ENCODE data around the gene SLC41A3.

SLC41A3 gene

DNA sequence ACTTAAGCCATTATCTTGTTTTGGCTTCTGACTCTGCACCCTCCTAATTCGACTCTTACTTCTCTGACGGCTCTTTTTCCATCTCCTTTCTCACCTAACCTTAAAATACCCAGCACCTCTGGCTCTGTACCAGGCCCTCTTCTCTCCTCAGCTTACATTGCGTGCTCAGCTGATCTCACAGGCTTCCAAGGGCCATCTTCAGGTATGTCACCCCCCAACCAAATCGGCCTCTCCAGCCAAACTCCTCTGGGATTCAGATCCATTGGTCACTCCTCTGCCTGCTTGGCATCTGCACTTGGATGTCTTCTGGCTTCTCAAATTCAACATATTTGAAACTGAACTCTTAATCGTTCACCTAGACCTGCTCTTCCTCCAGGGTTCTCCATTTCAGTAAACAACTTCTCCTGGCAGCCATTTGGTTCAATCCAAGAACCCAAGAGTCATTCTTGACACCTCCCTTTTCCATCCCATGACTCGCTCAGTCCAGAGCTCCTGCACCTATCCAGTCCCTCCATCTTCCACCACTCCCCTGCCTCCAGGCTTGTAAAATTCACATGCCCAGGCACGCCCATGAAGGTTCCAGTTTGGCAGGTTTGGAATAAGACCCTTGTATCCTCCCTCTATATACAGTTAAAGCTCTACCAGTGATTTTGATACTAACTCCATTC lies 35.2 kb upstream of the SLC41A3 start:
- DNase-seq = no peak

GRCh38 chr3:126118591-126118990 lies 34.7 kb upstream of the SLC41A3 start:
- no peak for DNase-seq

- no peak for DNase-seq
These were observed 33.9 kb upstream of the SLC41A3 start for GRCh38 chr3:126117786-126118185.

- DNase-seq = no peak
These were observed 33.3 kb upstream of the SLC41A3 start for GRCh38 chr3:126117212-126117611.

- DNase-seq = no peak
These were observed 32.6 kb upstream of the SLC41A3 start for GRCh38 chr3:126116526-126116925.

- no peak for DNase-seq
These were observed 30.8 kb upstream of the SLC41A3 start for GRCh38 chr3:126114443-126115386.

DNA sequence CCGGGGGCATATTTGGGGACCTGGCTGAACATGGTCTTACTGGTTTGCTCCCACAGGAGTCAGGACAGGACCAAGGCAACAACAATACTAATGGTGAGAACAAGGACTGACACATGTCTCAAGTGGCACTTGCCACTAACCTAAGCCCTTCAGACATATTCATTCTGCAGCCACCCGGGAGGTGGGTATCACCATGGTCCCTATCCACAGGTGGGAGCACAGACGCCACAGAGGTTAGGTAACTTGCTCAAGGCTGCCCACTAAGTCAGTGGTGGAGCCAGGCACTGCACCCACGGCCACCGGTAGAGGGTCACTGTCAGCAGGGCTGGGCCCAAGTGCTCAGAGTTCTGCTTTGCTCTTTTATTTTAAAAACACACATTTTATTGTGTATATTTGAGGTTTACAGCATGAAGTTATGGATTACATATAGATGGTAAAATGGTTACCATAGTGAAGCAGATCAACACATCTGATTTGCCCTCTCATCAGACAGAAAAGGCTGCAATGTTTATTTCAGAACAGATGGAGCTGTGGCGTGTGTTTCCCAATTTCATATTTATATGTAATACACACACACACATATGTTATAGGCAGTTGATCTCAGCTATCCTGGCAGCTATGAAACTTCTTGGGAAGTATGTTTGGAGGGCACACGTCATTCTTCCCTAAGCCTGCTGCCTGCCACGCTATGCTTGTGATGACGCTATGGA lies 30.0 kb upstream of the SLC41A3 start:
- no peak for DNase-seq

GRCh38 chr3:126113238-126113555 lies 29.3 kb upstream of the SLC41A3 start:
- no peak for DNase-seq

GRCh38 chr3:126112531-126113237 lies 28.8 kb upstream of the SLC41A3 start:
- no peak for DNase-seq

GRCh38 chr3:126111566-126112475 lies 27.9 kb upstream of the SLC41A3 start:
- no peak for DNase-seq

GRCh38 chr3:126111126-126111551 lies 27.2 kb upstream of the SLC41A3 start:
- DNase-seq = no peak

- DNase-seq = no peak
These were observed 26.7 kb upstream of the SLC41A3 start for GRCh38 chr3:126110431-126111125.

GRCh38 chr3:126109880-126110235 lies 25.9 kb upstream of the SLC41A3 start:
- DNase-seq = no peak

DNA sequence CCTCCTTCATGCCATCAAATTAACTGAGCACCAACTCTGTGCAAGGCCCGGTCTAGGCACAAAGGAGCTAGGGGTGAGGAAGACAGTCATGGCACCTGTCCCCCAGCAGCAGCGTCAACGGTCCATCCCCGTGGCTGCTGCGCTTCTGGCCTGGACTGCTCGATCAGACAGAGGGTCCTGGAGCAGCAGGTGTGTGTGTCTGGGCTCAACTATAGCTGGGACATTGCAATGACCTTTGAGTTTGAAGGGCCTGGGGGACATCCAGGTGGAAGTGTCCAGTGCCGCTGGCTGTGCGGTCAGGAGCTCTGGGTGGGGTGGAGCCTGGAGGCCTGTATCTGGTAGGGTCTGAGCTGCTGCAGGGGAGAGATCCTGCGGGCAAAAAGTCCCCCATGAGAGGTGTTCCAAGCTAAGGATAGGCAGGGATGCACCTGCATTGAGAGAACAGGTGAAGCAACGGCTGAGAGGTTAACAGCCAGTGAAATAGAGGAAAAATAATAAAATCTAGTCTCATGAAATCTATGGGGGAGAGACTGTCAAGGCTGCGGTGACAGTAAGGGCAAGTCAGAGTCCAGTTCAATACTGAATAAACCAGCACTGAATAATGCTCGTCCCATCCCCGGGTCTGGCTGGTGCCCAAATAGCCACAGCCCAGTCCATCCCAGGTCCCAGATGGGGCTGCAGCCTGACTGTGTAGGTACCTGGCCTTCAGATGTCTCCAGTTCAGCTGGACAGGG lies 25.4 kb upstream of the SLC41A3 start:
- DNase-seq = no peak

GRCh38 chr3:126108676-126109050 lies 24.7 kb upstream of the SLC41A3 start:
- no peak for DNase-seq

DNA sequence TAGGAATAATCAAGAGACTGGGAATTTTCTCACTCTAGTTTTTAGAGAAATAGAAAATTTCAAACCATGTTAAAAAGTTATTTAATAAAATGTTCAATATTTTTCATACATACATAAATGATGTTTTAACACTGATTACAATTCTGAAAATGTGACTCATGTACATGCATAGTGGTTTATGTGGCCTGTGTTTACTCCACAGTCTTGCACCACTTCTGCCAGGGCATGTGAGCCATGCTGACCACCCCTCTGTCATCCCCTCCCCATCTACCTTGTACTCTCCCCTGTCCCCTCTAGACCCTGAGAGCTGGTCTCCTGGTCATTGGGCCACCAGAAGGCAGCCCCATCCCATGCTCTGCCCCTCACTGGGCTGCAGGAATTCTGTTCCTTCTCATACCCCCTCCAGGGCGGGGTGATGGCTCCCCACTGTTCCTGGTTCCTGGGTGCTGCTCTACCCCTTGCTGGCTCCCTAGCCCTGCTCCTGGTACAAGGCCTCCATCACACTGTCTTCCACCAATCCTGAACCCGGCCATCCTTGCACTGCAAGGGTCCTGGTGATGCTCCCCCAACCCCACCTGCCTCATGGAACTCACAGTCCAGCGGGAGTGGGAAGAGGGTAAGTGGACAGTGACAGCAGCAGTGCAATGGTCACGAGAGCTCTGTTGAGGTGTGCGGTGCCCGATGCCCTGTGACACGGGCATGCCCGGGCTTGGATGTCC lies 24.2 kb upstream of the SLC41A3 start:
- no peak for DNase-seq

- DNase-seq = no peak
These were observed 23.4 kb upstream of the SLC41A3 start for GRCh38 chr3:126107203-126107939.

GRCh38 chr3:126106336-126107202 lies 22.6 kb upstream of the SLC41A3 start:
- DNase-seq = no peak
